CD4-positive, alpha-beta T cell treated with Interleukin-2 at 100 ng/mL for 4 hours (primary cell): ENCODE results near the gene ARHGAP6.

Experiments
- DNase-seq: peaks from one replicate; pipeline ENCODE4 v3.0.0-alpha.2; 2020; ENCODE audit warnings: low spot score

Gene ARHGAP6

GRCh38 chrX:11464836-11465463, 200.8 kb downstream of the ARHGAP6 start:
- DNase-seq = no peak

GRCh38 chrX:11464380-11464779, 201.3 kb downstream of the ARHGAP6 start:
- DNase-seq = no peak

- DNase-seq = no peak
Observed at GRCh38 chrX:11462648-11463047, 203.1 kb downstream of the ARHGAP6 start.

DNA sequence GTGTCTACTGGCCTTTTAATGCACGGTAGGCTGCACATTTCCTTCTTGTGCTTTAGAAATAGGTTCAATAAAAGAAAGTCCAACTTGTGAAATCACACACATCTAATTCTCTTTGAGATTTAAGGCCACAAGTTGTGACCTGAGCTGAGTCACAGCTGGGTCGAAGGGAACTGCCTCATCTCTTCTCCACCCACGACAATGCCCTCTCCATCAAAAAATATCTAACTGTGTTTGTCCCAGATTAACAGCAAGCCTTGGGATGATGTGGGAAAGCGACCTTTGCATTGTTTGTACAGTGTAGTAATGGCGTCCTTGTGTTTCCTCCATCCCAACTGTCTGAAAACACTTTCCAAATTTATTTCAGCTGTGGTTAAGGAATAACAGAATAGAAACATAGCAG, 203.6 kb downstream of the ARHGAP6 start:
- no peak for DNase-seq

GRCh38 chrX:11461201-11462001, 204.3 kb downstream of the ARHGAP6 start:
- no peak for DNase-seq

- DNase-seq = no peak
Observed at GRCh38 chrX:11460347-11460746, 205.4 kb downstream of the ARHGAP6 start.

DNA sequence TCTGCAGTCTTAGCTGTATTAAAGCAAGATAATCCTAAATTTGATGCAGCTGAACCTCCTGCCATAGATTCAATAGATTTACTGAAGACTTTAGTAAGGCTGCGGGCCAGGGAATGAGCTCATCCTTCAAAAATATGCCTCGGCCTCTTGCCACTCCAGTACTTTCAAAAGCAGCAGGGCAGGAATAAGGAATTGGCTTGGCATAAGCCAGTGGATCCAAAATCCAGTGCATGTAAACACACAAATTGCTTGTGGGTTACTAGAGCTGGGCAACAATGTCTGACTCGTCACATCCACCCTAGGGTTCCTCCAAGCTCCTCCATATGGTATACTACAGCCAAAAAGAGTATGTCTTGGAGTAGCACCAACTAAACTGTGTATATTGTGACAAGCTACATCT, 207.6 kb downstream of the ARHGAP6 start:
- DNase-seq = no peak

GRCh38 chrX:11451151-11451550, 214.6 kb downstream of the ARHGAP6 start:
- no peak for DNase-seq

DNA sequence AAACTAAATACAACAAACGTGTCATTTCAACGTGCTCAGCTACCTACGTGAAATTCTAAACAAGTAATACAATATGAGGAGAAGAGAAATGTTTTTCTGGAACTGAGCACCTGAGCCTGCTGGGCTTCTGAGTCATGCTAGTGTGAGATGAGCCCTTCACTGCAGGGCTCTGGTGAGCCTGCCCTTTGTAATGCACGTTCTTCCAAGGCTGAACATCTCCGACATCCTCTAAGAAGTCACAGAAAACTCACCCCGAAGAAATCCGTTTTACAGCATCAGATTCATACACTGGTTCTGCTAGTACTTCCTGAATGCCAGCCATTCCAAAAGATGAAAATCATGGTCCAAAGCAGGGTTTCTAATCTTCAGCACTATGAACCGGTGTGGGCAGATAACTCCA, 215.4 kb downstream of the ARHGAP6 start:
- DNase-seq = no peak

- no peak for DNase-seq
Observed at GRCh38 chrX:11449613-11450012, 216.1 kb downstream of the ARHGAP6 start.

DNA sequence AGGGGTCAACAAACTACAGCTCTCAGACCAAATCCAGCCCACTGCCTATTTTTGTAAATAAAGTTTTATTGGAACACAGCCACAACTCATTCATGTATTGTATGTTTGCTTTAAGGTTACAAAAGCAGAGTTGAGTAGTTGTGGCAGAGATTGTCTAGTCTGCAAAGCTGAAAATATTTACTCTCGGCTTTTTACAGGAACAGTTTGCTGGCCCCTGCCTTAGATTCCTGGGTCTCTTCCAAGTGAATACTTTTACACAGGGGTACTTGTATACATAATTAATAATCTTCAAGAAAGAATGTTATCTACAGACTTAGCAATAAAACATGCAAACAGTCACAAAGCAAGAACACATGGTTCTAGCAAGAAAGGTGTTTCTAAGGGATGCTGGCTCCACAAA, 218.3 kb downstream of the ARHGAP6 start:
- no peak for DNase-seq

DNA sequence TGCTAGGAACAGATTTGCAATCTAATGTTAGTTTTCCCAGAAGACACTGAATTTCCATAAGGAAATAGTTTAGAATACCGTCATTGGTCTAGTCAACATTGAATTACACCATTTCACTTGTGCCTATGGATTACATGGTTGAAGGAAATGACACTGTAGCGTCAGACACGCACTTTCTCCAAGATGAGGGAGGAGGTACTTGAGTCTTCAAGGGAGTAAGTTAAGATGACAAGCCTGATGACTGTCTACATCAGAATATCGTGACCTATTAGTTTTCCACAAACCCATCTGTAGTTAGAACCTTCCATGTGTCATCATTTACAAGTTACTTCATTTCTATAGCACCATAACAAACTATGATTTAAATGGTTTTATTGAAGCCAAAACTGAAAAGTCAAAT, 218.8 kb downstream of the ARHGAP6 start:
- no peak for DNase-seq

GRCh38 chrX:11446336-11446735, 219.4 kb downstream of the ARHGAP6 start:
- DNase-seq = no peak

- DNase-seq = no peak
Observed at GRCh38 chrX:11445540-11445939, 220.2 kb downstream of the ARHGAP6 start.

DNA sequence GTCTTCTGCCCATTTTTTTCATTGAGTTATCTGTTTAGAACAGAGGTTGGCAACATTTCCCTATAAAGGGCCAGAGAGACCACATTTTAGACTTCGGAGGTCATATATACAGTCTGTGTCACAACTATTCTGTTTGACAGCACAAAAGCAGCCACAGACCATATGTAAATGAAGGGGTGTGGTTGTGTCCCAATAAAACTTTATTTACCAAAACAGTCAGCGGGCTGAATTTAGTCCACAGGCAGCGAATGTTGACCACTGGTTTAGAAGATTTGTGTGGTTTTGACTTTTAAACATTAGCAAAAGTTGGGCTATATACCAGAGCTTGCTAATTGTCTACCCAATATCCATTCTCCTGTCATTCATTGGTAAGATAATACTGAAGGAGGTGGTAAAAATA, 221.7 kb downstream of the ARHGAP6 start:
- no peak for DNase-seq

- DNase-seq = no peak
Observed at GRCh38 chrX:11439846-11440245, 225.9 kb downstream of the ARHGAP6 start.

GRCh38 chrX:11438767-11439166, 227.0 kb downstream of the ARHGAP6 start:
- no peak for DNase-seq

DNA sequence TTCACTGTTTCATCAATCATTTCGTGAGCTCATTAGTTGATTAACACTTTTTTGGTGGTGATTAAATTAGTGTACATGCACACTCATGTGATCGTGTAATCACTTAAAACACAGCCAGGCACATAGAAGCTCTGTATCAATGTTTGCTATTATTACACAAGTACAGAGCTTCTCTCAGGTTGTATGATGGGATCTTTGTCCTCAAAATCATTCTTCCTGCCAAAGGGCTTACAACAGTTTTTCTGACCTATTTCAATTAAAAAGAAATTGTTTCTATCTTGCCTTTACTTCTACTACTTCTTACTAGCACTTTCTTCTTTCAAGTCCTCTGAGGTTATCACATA, 227.4 kb downstream of the ARHGAP6 start:
- DNase-seq = no peak

- no peak for DNase-seq
Observed at GRCh38 chrX:11437642-11438379, 227.9 kb downstream of the ARHGAP6 start.

- DNase-seq = no peak
Observed at GRCh38 chrX:11435568-11435967, 230.2 kb downstream of the ARHGAP6 start.

DNA sequence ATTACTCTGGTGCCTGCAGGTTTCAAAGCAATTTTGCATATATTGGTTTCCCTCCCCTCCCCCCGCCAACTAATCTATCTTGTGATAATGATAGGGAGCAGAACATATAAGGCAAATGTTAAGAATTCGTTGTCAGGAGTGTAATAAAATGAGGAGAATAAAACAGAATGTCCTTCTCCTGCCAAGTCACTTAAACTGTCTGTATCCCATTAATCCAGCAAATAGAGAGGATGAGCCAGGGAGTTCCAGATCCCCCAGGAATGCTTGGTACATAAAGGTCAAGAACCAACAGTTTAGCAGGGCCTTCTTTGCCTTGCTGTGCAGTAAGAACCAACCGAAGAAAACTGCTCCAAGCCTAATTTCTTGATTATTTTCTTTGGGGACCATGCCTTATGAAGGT, 231.1 kb downstream of the ARHGAP6 start:
- DNase-seq = no peak

DNA sequence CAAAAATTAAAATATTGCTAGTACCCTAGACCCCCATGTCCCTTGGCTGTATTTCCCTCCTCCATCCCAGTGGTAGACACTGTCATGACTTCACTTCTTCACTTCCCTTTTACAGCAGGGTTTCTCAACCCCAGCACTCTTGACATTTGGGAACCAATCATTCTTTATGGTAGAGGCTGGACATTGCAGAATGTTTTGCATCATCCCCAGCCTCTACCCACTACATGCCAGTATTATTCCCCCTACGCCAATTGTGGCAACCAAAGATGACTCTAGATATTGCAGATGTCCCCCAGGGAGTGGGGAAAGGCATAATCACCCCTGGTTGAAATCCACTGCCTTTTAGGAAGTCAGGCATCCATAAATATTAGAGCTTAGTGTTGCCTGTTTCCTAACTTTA, 233.9 kb downstream of the ARHGAP6 start:
- no peak for DNase-seq

GRCh38 chrX:11430271-11430670, 235.4 kb downstream of the ARHGAP6 start:
- DNase-seq = no peak
